ENCODE data around the gene TTBK1.

DNA sequence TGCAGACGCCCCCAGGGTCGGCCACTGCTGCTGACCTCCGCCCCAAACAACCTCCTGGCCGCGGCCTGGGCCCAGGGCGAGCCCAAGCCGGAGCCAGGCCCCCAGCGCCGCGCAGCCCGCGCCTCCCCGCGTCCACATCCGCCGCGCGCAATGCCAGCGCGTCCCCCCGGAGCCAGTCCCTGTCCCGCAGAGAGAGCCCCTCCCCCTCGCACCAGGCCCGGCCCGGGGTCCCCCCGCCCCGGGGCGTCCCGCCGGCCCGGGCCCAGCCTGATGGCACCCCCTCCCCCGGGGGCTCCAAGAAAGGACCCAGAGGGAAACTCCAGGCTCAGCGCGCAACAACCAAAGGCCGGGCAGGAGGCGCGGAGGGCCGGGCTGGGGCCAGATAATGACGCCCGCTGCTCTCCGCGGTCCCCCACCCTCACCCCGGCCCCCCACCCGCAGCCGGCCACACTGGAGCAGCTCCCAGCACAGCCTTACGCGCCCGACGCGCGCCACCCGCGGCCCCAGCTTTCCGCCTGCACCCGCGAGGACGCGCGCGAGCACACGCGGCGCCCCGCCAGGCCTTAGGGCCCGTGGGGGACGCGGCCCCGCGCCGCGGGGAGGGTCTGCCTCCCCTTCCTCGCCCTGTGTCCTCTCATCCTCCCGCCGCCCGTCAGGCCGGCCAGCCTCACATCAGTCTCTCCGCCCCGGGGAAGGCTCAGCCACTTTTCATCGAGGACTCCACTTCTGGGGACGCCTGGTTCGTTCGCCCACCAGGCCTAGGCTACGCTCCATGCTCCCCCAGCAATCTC is 41.9 kb downstream of the TTBK1 start:
- TF ChIP-seq, protein P1, sequence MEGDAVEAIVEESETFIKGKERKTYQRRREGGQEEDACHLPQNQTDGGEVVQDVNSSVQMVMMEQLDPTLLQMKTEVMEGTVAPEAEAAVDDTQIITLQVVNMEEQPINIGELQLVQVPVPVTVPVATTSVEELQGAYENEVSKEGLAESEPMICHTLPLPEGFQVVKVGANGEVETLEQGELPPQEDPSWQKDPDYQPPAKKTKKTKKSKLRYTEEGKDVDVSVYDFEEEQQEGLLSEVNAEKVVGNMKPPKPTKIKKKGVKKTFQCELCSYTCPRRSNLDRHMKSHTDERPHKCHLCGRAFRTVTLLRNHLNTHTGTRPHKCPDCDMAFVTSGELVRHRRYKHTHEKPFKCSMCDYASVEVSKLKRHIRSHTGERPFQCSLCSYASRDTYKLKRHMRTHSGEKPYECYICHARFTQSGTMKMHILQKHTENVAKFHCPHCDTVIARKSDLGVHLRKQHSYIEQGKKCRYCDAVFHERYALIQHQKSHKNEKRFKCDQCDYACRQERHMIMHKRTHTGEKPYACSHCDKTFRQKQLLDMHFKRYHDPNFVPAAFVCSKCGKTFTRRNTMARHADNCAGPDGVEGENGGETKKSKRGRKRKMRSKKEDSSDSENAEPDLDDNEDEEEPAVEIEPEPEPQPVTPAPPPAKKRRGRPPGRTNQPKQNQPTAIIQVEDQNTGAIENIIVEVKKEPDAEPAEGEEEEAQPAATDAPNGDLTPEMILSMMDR (IDR thresholded peaks at IDR 0.05): no peak
- TF ChIP-seq POLR2A (IDR thresholded peaks at IDR 0.05): no peak

Measured in body of pancreas (tissue), 4 donors.